Endothelial cell of umbilical vein (primary cell): Measurements from ENCODE around the gene RASGRF1. TPM values are rescaled to one million over a fixed set of nuclear protein-coding genes. Genes with fewer than 3 reads are reported as not detected.

ENCODE experiments used
- BruUV-seq: library from RNA; stranded (reverse); fragments of 400-500 nt; replicated peaks from 2 replicates; lab custom pipeline; 2021; lab: Mats Ljungman, UMichigan
- CTCF ChIA-PET: fragments of 300-600, 350-600 bp; sonication (Branson Sonifier 250); formaldehyde crosslinking; loops from one replicate; lab custom pipeline; 2021; ENCODE audit warnings: antibody characterized with exemption, inconsistent platforms; lab: Charles Lee
- POLR2A ChIA-PET: fragments of 300-600, 350-600 bp; sonication (Branson Sonifier 250); formaldehyde crosslinking; loops from one replicate; lab custom pipeline; 2021; ENCODE audit warnings: antibody characterized with exemption, inconsistent platforms; lab: Charles Lee
- DNase-seq: peaks from one replicate; pipeline ENCODE4 v3.0.0-alpha.2; 2011; ENCODE audit warnings: low read depth, low spot score
- FAIRE-seq: peaks from 2 replicates; lab custom pipeline; 2011; peaks lifted over from hg19 to GRCh38; lab: Jason Lieb, UNC
- H2AFZ ChIP-seq: 2 replicates; pipeline ENCODE4 v1.6.0; 2012; ENCODE audit warnings: low read depth, low read length, control low read depth, inconsistent platforms
- H3K27ac ChIP-seq: 2 replicates; pipeline ENCODE4 v1.5.1; 2011; ENCODE audit warnings: low read depth, mild to moderate bottlenecking, control low read depth, low read length, moderate library complexity; ENCODE audit not compliant: insufficient read depth
- H3K27me3 ChIP-seq, 2 experiments: 2 replicates each; pipeline versions ENCODE4 v1.6.0 to v1.6.1; 2011; ENCODE audit warnings: low read length in 2 of 2, mixed read lengths in 1 of 2; ENCODE audit not compliant: control insufficient read depth in 2 of 2, insufficient read depth in 2 of 2
- H3K36me3 ChIP-seq, 2 experiments: 2 replicates in 1 of 2; 3 replicates in 1 of 2; pipeline ENCODE4 v1.5.1; 2011; ENCODE audit warnings: low read length in 2 of 2, mild to moderate bottlenecking in 1 of 2, moderate library complexity in 1 of 2; ENCODE audit not compliant: control insufficient read depth in 2 of 2, insufficient read depth in 2 of 2; ENCODE audit errors: extremely low read depth in 1 of 2
- H3K4me1 ChIP-seq: 3 replicates; pipeline ENCODE4 v1.5.1; 2011; ENCODE audit warnings: mild to moderate bottlenecking, low read length; ENCODE audit not compliant: control insufficient read depth, insufficient read depth; ENCODE audit errors: extremely low read depth
- H3K4me2 ChIP-seq: 2 replicates; pipeline ENCODE4 v1.6.1; 2011; ENCODE audit warnings: low read length, control low read depth, mixed read lengths; ENCODE audit not compliant: insufficient read depth
- H3K4me3 ChIP-seq, 3 experiments: fragments of 200-600 bp in 1 of 3; sonication (generic), shearing (Covaris generic) in 1 of 3; replicated peaks in 1 of 3; 2 replicates each; pipeline ENCODE4 v1.5.1; 2011 to 2016; ENCODE audit warnings: control low read depth in 3 of 3, low read length in 3 of 3, mild to moderate bottlenecking in 2 of 3, inconsistent platforms in 1 of 3, low read depth in 1 of 3, moderate library complexity in 1 of 3; ENCODE audit not compliant: insufficient read depth in 1 of 3
- H3K79me2 ChIP-seq: 2 replicates; pipeline ENCODE4 v1.6.0; 2012; ENCODE audit warnings: low read length, inconsistent platforms; ENCODE audit not compliant: control insufficient read depth, insufficient read depth
- H3K9ac ChIP-seq: replicated peaks from 2 replicates; pipeline ENCODE3; 2011; ENCODE audit warnings: low read length, control low read depth; ENCODE audit not compliant: insufficient read depth; ENCODE audit errors: extremely low read depth
- H3K9me1 ChIP-seq: replicated peaks from 3 replicates; pipeline ENCODE4 v1.6.0; 2011; ENCODE audit warnings: mild to moderate bottlenecking, low read length; ENCODE audit not compliant: control insufficient read depth, insufficient read depth; ENCODE audit errors: extremely low read depth
- H3K9me3 ChIP-seq: replicated peaks from 2 replicates; pipeline ENCODE4 v1.5.1; 2012; ENCODE audit warnings: low read length, inconsistent platforms; ENCODE audit not compliant: control insufficient read depth, insufficient read depth
- H4K20me1 ChIP-seq: replicated peaks from 2 replicates; pipeline ENCODE3; 2011; ENCODE audit warnings: mild to moderate bottlenecking, low read length; ENCODE audit not compliant: control insufficient read depth, insufficient read depth; ENCODE audit errors: extremely low read depth
- EZH2 ChIP-seq: IDR thresholded peaks from 2 replicates; pipeline ENCODE4 v1.6.1; 2012; ENCODE audit warnings: borderline replicate concordance, low read depth, mild to moderate bottlenecking, moderate library complexity, low read length, inconsistent platforms; ENCODE audit not compliant: severe bottlenecking
- FOS ChIP-seq: IDR thresholded peaks from 2 replicates; pipeline ENCODE4 v1.6.1; 2011; ENCODE audit warnings: mild to moderate bottlenecking, low read length, moderate library complexity, borderline replicate concordance; ENCODE audit not compliant: insufficient read depth
- GATA2 ChIP-seq: IDR thresholded peaks from 2 replicates; pipeline ENCODE4 v1.7.0; 2011; ENCODE audit warnings: low read depth, mild to moderate bottlenecking, moderate library complexity, mixed read lengths, low read length; ENCODE audit not compliant: insufficient read length, insufficient read depth
- JUN ChIP-seq: IDR thresholded peaks from 2 replicates; pipeline ENCODE4 v1.6.1; 2011; ENCODE audit warnings: borderline replicate concordance, low read depth; ENCODE audit not compliant: insufficient read length, insufficient read depth
- MYC ChIP-seq: IDR thresholded peaks from one replicate; pipeline ENCODE4 v1.6.1; 2011; ENCODE audit warnings: mild to moderate bottlenecking, low read depth, low read length
- POLR2A ChIP-seq: IDR thresholded peaks from 2 replicates; pipeline ENCODE4 v1.6.1; 2012; ENCODE audit warnings: low read depth, mild to moderate bottlenecking, control low read depth, low read length
- POLR2AphosphoS5 ChIP-seq: IDR thresholded peaks from 2 replicates; pipeline ENCODE4 v1.6.1; 2012; ENCODE audit warnings: low read depth, mild to moderate bottlenecking, control low read depth, low read length, moderate library complexity; ENCODE audit not compliant: insufficient read depth
- dilution Hi-C: fragments of 300-500 bp; cut with MboI; formaldehyde crosslinking; loops from one replicate; pipeline ENCODE4 v1.15.0; 2019; ENCODE audit warnings: low sequenced_read_pairs; ENCODE audit not compliant: extremely low pct_ligation_motif_present
- intact Hi-C: fragments of 100-400 bp; cut with micrococcal nuclease; formaldehyde crosslinking; loops from one replicate; pipeline ENCODE4 v1.10.0; 2022
- polyA plus RNA-seq, 4 experiments: library from polyadenylated mRNA; depleted of rRNA in 3 of 4; stranded (reverse) in 3 of 4; unstranded in 1 of 4; fragments of >200 nt; gene quantifications; 2 replicates each; pipeline versions ENCODE4 v1.2.1 to v1.2.3, GENCODE V29; 2011 to 2012; ENCODE audit warnings: missing spikeins in 1 of 4
- total RNA-seq: library from RNA; stranded (reverse); gene quantifications from 2 replicates; pipeline ENCODE4 v1.2.3, GENCODE V29; 2021
- TF ChIP-seq, protein P1 (sequence below), 2 donors: IDR thresholded peaks; 1 replicate in 1 of 2; 2 replicates in 1 of 2; pipeline ENCODE4 v1.5.1; 2011; ENCODE audit warnings: low read length in 2 of 2, mild to moderate bottlenecking in 2 of 2, moderate library complexity in 2 of 2, control low read depth in 1 of 2, inconsistent platforms in 1 of 2, low read depth in 1 of 2; ENCODE audit not compliant: insufficient read depth in 1 of 2; ENCODE audit errors: extremely low read depth in 1 of 2
- TF ChIP-seq, protein P2 (sequence below): IDR thresholded peaks from 2 replicates; pipeline ENCODE4 v1.6.1; 2011; ENCODE audit not compliant: insufficient read depth, insufficient read length

The RASGRF1 gene
- total and polyA plus RNA-seq, 2 donors (not counting 3 experiments of a cell fraction or from before 2014, with no cell fraction given), result 0.04 TPM; not detected in 1

DNA sequence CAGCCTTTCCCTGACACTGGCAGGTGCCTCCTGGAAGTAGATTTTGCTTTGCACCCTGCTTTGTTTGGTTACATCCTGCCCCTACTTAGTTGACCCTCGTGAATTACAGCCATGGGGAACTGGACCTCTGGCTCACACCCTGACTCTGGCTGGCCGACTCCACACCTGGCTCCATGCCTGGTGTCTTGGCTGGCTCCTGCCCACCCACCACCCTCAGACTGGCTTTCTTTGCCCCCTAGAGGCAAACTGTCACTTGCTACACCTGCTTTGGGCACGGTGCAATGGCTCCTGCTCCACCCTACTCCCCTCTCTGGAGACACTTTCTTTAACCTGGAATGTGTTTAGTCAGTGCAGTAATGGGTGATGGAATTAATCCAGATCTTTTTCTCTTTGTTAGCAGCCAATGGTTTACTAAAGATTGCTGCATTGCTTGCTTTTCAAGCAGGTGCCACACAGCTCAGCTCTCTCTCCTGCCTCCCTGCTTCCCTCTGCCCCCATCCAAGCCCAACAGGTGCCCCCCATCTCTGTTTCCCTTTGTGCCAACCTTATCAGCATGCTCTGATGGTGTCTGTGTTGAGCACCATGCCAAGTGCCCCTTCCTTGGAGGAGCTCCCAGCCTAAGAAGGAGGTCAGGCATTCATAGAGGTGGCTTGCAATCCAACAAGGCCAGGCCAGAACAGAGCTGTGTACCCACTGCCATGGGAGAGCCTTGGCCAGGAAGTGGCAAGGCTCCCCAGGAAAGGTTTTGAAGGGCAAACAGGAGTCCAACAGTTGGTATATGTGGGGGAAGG is 38.4 kb downstream of the RASGRF1 start:
- intact Hi-C loops (no loop called here), dilution Hi-C loops (no loop called here)
- Histone ChIP-seq H3K9me3 (no peaks in the 10 kb centered on the region), H3K79me2 (no peaks in the 10 kb centered on the region), H2AFZ (no peak overlapping the region), H3K4me3 (no peak overlapping the region), H3K36me3 (no peaks in the 10 kb centered on the region), H3K9me1 (no peaks in the 10 kb centered on the region), H4K20me1 (no peaks in the 10 kb centered on the region), H3K4me2 (no peak overlapping the region), H3K9ac (no peak overlapping the region), H3K27me3 (no peaks in the 10 kb centered on the region), H3K27ac (no peak overlapping the region), H3K4me1 (no peaks in the 10 kb centered on the region)
- ChIA-PET CTCF (interaction anchor here (1.8 kb wide), 1 partner anchor 133 kb away, joined by 5 read pairs; no protein-coding TSS in a partner anchor), POLR2A (no interaction called here)
- no peak for DNase-seq
- BruUV-seq, result no TSS peak
- TF ChIP-seq FOS (no peak), POLR2A (no peak), GATA2 (no peak), MYC (no peak), JUN (no peak), POLR2AphosphoS5 (no peak), EZH2 (no peak)
- TF ChIP-seq, protein P1, sequence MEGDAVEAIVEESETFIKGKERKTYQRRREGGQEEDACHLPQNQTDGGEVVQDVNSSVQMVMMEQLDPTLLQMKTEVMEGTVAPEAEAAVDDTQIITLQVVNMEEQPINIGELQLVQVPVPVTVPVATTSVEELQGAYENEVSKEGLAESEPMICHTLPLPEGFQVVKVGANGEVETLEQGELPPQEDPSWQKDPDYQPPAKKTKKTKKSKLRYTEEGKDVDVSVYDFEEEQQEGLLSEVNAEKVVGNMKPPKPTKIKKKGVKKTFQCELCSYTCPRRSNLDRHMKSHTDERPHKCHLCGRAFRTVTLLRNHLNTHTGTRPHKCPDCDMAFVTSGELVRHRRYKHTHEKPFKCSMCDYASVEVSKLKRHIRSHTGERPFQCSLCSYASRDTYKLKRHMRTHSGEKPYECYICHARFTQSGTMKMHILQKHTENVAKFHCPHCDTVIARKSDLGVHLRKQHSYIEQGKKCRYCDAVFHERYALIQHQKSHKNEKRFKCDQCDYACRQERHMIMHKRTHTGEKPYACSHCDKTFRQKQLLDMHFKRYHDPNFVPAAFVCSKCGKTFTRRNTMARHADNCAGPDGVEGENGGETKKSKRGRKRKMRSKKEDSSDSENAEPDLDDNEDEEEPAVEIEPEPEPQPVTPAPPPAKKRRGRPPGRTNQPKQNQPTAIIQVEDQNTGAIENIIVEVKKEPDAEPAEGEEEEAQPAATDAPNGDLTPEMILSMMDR (IDR thresholded peaks at IDR 0.05; ENCODE audit: extremely low read depth in 1 of 2, insufficient read depth in 1 of 2, low read depth in 1 of 2, low read length in 2 of 2), result no peak
- TF ChIP-seq, protein P2, sequence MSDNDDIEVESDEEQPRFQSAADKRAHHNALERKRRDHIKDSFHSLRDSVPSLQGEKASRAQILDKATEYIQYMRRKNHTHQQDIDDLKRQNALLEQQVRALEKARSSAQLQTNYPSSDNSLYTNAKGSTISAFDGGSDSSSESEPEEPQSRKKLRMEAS, result no peak
- FAIRE-seq, result no peak
